GF-D8 (cell line): ENCODE measurements around the gene DUSP3.
"Not testable (repeated sequence)": the region's sequence is repeated elsewhere in the genome, so short reads cannot be mapped to it uniquely, and the experiment has no call there.

Source experiments
- DNase-seq: peaks from one replicate; lab custom pipeline; 2025; lab: John Stamatoyannopoulos, UW

DUSP3 gene

GRCh38 chr17:43800736-43801135 is 22.0 kb upstream of the DUSP3 start:
- DNase-seq, result no peak

GRCh38 chr17:43799047-43799446 is 20.3 kb upstream of the DUSP3 start:
- DNase-seq, result no peak

GRCh38 chr17:43798024-43798423 is 19.2 kb upstream of the DUSP3 start:
- not testable (repeated sequence) for DNase-seq

DNA sequence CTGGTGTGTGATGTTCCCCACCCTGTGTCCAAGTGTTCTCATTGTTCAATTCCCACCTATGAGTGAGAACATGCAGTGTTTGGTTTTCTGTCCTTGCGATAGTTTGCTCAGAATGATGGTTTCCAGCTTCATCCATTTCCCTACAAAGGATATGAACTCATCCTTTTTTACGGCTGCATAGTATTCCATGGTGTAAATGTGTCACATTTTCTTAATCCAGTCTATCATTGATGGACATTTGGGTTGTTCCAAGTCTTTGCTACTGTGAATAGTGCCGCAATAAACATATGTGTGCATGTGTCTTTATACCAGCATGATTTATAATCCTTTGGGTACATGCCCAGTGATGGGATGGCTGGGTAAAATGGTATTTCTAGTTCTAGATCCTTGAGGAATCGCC is 13.9 kb upstream of the DUSP3 start:
- not testable (repeated sequence) for DNase-seq

GRCh38 chr17:43791589-43791988 is 12.8 kb upstream of the DUSP3 start:
- DNase-seq, result peak; percentile 42

DNA sequence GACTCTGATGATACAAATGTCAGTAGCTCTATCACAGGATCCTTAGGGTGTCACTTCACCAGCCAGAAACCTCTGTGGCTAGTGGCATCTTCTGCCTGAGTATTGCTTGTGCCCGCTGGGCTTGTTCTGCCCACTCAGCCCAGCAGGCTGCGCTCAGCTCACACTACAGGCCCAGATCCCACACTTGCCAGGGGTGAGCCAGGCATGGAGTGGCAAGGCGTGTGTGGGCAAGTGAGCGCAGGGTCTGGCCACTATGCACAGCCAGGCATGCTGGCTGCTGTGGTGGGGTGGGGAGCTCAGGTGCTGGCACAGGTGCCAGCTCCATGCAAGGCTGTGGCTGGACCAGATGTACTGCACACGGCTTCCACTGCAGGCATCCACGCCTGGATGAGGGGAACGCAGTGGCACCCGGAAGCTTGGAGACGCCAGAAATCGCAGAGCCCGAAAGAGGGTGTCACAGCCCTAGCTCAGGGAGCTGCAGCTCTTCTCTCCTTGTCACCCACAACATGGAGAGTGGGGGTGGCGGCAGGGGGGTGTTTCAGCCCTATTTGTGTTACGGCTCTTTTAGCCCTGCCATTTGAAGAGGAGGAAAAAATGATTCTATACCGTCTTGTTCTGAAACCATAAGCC is 11.6 kb upstream of the DUSP3 start:
- DNase-seq, result no peak

GRCh38 chr17:43789482-43789881 is 10.7 kb upstream of the DUSP3 start:
- DNase-seq, result no peak

DNA sequence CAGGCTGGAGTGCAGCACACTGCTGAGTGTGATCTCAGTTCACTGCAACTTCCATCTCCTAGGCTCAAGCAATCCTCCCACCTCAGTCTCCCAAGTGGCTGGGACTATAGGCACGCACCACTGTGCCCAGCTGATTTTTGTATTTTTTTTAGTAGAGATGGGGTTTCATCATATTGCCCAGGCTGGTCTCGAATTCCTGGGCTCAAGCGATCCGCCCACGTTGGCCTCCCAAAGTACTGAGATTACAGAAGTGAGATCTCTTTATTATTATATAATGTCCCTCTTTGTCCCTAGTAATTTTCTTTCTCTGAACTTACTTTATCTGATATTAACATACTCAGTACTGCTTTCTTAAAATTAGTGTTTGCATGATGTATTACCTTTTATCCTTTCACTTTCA is 9.8 kb upstream of the DUSP3 start:
- DNase-seq, result no peak

DNA sequence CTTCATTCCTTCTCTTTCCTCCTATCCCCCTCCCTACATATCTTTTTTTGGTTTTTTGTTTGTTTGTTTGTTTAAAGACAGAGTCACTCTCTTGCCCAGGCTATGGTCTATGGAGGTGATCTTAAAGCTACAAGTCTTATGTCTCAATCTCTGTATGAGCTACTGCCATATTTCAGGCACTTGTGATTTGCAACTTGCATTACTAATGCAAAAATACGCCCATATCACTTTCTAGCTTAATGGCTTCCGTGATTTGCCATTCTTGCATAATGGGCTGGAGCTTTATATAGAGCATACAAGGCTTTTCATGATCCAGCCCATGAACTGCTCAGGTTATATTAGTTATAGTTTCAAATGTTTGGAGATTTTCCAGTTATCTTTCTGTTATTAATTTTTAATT is 9.0 kb upstream of the DUSP3 start:
- no peak for DNase-seq

GRCh38 chr17:43784628-43785101 is 5.9 kb upstream of the DUSP3 start:
- no peak for DNase-seq

- DNase-seq, result no peak
Observed at GRCh38 chr17:43784068-43784467, 5.3 kb upstream of the DUSP3 start.

GRCh38 chr17:43782913-43783680 is 4.3 kb upstream of the DUSP3 start:
- DNase-seq, result no peak

DNA sequence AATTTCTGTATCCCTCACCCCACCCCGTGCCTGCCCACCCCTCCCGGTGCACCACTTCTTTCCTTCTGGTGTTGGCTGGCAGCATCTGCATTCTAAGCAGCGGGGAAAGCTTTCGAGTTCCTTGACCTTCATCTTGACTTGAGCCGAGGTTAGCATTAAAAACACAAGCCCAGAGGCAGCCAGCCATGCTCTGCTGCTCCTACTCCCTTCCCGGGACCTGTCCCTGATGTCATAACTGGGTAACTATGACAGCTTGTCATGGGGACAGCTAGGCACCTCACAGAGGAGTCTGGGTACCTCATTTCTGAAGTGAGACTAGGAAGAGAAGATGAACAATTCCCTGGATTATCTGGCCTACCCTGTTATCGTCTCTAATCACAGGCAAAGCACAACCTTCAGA is 1.4 kb upstream of the DUSP3 start, which contains the start of gene CFAP97D1:
Gene CFAP97D1, plus strand, starts transcription at position 301 of the 400 bp plus-strand sequence. Its CDS starts 28 bp downstream, at position 329.
- no peak for DNase-seq

GRCh38 chr17:43779145-43780125 is 658 bp upstream of the DUSP3 start:
- peak; percentile 77 for DNase-seq

- no peak for DNase-seq
Observed at GRCh38 chr17:43774304-43775250, 4.2 kb downstream of the DUSP3 start.

DNA sequence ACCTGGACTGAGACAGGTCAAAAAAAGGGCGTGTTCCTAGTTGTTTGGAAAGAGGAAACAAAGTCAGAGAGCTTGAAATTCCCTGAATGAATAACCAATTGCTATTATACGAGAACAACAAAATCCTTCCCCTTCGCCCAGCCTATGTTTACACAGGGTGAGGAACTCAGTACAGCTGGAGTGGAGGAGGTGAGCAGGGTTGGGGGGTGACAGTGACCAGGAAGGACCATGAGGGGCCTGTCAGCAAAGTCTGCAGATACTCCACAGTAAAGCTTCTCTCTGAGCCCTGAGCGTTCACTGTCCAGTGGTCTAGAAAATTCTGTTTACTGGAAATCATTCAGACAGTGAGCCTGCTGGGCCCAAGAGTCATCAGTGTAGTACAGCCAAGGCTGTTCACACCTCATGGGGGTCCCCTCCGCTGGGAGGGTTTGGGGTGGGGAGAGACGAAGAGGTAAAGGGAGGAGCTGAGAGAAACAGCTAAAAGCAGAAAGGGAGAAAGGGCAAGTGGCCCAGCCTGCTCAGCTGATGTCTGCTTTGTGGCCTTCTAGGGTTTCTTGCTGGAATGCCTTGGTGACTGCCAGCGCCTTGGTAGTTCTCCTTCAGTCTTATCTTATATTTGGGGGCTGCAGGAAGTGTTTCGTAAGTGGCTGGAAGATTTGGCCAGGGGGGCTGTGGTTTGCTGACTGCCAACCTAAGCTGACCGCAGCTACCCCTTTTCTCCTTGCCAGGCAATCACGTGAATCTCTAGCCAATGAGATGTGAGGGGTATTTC is 5.7 kb downstream of the DUSP3 start:
- DNase-seq, result peak; percentile 99

DNA sequence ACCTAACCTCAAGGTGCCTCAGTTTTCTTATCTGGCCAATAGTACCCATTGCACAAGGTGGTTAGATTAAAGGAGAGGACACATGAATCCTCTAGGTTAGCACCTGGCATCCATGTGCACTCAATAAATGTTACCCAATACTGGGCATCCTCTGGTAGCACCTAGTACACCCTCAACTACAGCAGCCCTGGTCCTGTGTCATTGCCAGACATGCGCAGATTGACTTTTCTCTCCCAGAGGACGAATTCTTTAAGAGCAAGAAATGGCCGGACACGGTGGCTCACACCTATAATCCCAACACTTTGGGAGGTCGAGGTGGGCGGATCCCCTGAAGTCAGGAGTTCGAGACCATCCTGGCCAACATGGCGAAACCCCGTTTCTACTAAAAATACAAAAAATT is 7.3 kb downstream of the DUSP3 start:
- no peak for DNase-seq

- no peak for DNase-seq
Observed at GRCh38 chr17:43770957-43771356, 7.8 kb downstream of the DUSP3 start.

GRCh38 chr17:43769859-43770258 is 8.9 kb downstream of the DUSP3 start:
- no peak for DNase-seq

DNA sequence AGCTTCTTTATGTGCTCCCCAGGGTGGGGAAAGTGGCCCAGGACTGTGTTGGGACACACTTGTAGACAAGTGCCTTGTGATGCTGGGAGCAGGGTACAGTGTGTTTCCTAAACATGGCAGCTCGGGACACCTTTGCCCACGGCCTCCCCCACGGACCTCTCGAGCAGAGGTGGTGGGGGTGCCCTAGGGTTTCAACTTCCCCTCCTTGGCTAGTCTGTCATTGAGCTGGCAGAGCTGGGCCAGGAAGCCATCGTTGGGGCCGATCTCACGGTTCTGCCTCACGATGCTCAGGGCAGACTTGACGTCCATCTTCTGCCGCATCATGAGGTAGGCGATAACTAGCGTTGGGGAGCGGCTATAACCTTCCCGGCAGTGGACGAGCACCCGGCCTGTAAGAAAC is 9.4 kb downstream of the DUSP3 start:
- DNase-seq, result no peak
